Epithelial cell of proximal tubule (primary cell): Measurements from ENCODE around the gene NRP2. TPM values are rescaled to one million over a fixed set of nuclear protein-coding genes. Genes with fewer than 3 reads are reported as not detected.

ENCODE experiments used
- DNase-seq: peaks from one replicate; pipeline ENCODE4 v3.0.0-alpha.2; 2011; ENCODE audit warnings: low read depth
- H3K4me3 ChIP-seq: 2 replicates; pipeline ENCODE4 v1.5.1; 2011; ENCODE audit warnings: low read depth, mild to moderate bottlenecking, low read length
- total RNA-seq: library from RNA; depleted of rRNA; stranded (reverse); fragments of >200 nt; gene quantifications from 2 replicates; pipeline ENCODE4 v1.2.3, GENCODE V29; 2015
- TF ChIP-seq, protein P1 (sequence below): conservative IDR thresholded peaks from 2 replicates; pipeline ENCODE4 v1.5.1; 2012; ENCODE audit warnings: low read depth, mild to moderate bottlenecking, low read length

NRP2 gene
- total RNA-seq, 1 donor from 2014 or later: 36.5 TPM

DNA sequence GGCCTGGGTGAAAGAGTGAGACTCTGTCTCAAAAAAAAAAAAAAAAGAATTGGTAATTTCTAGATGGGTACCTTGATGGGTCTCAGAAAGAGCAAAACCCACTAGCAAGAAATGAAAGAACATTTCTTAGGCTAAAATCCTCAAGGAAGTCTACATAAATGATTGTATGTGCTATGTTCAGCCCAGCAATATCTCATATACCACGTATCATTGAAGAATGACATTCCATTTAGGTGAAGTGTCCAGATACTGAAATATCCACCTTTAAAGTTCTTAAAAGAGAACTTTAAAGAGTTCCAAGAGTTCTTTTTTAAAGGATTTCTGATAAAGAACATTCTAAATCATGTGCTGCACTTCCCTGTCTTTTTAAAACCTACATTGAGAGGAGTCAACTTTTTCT, 19.2 kb downstream of the NRP2 start:
- no peak overlapping the region for H3K4me3 ChIP-seq
- no peak for DNase-seq
- TF ChIP-seq, protein P1, sequence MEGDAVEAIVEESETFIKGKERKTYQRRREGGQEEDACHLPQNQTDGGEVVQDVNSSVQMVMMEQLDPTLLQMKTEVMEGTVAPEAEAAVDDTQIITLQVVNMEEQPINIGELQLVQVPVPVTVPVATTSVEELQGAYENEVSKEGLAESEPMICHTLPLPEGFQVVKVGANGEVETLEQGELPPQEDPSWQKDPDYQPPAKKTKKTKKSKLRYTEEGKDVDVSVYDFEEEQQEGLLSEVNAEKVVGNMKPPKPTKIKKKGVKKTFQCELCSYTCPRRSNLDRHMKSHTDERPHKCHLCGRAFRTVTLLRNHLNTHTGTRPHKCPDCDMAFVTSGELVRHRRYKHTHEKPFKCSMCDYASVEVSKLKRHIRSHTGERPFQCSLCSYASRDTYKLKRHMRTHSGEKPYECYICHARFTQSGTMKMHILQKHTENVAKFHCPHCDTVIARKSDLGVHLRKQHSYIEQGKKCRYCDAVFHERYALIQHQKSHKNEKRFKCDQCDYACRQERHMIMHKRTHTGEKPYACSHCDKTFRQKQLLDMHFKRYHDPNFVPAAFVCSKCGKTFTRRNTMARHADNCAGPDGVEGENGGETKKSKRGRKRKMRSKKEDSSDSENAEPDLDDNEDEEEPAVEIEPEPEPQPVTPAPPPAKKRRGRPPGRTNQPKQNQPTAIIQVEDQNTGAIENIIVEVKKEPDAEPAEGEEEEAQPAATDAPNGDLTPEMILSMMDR: no peak

DNA sequence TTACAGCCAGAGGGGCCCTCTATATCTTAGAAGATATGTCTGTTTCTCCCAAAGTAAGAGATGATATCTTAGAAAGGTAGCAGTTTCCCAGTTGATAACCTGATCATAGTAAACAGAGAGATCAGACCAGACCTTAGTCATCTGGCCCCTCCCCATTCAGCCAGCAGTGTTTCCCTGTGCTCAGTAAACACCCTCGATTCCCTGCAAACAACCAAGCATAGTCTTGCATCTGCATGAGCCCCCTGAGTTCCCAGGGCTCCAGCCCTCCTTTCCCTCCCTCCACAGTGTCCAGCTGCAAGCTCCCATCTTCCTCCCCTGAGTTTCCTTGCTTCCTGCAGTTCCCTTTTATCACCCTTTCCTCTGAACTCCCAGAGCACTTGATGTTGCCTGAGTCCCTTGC, 20.3 kb downstream of the NRP2 start:
- TF ChIP-seq, protein P1: no peak
- no peak overlapping the region for H3K4me3 ChIP-seq
- no peak for DNase-seq

DNA sequence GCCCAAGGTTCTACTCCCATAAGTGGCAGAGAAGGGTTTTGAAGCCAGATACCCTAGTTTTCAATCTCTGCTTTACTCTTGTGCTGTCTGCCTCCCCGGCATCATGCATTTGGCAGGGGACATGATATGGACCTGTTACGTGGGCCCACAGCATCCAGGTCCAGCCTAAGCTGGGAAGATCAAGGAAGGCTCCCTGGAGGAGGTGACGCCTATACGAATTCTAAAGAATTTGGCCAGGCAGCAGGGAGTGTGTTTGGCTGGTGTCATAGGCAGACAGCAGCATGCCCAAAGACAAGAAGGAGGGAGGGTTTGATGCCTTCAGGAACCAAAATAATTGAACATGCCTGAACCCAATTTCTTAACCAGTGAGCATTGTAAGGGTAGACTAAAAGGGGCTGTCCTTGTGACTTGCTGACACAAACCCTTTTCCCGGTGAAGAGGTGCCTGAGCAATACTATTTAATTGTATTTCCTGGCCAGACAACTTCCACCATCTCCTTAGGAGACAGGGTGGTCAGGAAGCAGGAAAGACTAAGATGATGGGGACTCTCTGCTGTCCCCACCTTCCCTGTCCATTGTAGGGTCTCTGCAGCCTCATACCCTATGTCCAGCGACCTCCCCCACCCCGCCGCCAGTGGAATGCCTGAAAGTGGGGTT, 21.3 kb downstream of the NRP2 start:
- TF ChIP-seq, protein P1: no peak
- no peak overlapping the region for H3K4me3 ChIP-seq
- DNase-seq: no peak

DNA sequence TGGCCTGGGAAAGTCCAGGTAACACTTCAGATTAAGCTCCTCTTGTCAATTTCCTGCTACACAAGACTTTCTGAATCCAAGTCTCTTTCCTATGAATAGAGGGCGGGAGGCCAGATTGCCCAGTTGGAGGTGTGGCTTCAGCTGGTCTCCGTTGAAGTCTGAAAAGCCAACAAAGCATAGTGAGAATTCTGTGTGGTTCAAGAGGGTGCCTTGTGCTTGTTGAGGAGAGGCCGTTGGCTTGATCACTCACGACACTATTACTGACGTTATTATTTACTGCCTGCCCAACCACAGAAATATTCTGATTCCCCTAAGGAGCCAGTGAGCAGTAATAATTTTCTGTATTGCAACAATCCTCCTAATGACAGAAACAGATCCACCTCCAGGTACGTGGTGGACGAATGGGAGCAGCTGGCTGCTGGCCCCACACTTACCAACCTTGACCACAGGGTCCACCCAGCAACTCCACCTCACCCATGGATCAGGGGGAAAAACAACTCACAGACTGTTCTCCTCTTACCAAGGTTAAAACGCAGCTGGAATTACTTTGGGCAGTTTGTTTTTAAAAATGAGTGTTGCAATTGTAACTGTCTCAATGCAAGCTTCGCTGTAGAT, 21.9 kb downstream of the NRP2 start:
- H3K4me3 ChIP-seq: no peak overlapping the region
- TF ChIP-seq, protein P1: no peak
- no peak for DNase-seq

DNA sequence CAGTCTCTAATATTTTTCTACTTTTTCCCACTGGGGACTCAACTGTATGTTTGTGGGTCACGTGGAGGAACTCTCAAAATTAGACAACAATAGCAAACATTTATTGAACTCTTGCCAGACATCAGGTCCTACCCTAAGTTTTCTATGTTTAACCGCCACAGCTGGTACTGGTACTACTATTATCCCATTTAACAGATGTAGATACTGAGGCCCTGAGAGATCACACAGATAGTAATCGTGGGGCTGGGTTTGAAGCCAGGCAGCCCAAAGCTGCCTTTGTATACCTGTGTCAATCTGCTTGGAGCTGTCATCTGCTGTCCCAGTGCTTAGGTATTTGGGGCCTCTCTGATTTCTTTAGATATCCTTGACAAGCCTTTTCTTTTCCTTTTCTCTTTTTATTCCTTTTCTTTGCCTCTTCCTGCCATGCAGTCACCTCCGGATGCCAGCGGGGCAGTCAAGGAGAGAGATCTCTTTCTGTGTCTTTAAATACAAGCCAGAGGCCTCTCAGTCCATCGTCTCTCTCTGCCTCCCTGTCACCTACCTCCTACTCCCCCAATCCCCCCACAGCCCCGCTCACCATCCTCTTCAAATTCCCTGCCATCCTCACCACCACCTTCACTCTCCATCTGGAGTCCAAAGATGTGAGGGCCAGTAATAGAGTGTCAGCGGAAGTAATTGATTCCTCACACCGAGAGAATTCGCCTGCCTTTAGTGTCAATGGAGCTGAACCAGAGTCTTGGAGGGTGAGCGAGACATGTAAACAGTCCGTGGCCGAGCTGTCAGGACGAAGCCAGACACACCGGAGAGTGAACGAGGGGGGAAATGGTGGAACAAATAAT, 23.4 kb downstream of the NRP2 start:
- TF ChIP-seq, protein P1: no peak
- no peak overlapping the region for H3K4me3 ChIP-seq
- no peak for DNase-seq

DNA sequence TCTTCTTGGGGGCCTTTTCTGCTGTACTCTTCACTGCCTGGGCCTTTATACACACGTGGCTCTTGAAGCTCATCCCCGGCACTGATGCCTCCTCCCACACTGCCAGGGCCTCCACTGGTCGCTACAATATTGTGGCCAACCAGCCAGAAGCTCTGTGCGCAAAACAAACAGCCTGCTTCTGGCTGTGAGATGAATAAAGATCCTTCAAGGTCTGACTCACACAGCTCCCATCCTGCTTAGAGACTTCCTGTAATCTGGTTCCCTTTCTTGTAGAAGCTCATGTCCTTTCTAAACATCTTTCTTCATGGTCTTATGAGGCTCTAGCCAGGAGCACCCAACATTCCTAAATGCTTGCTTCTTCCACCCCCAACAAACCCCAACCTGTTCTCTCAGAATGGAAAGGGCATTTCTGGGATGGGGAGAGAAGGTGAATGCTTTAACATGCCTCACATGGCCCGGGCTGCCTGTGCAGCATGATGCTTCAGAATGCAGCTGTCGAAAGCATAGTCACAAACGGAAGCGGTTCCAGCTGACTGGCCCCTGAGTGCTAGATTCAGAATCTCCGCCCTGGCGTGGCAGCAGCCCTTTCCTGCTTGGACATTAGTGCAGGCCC, 24.6 kb downstream of the NRP2 start:
- peak overlapping the region; percentile 8 for H3K4me3 ChIP-seq

More for the DNA sequence above, 24.6 kb downstream of the NRP2 start:
- DNase-seq: peak; percentile 74
- TF ChIP-seq, protein P1: no peak
